Glutamatergic neuron (in vitro differentiated cells): ENCODE measurements around the gene TRABD. TPM values are rescaled to one million over a fixed set of nuclear protein-coding genes. Genes with fewer than 3 reads are reported as not detected.

Experiments used
- DNase-seq: peaks from one replicate; pipeline ENCODE4 v3.0.0; 2022
- H3K27ac Mint-ChIP-seq: one replicate; pipeline ENCODE4 v1.8.0; 2020; ENCODE audit warnings: mild to moderate bottlenecking, mixed read lengths, inconsistent platforms; ENCODE audit not compliant: unreplicated experiment
- H3K27me3 Mint-ChIP-seq: one replicate; pipeline ENCODE4 v1.8.0; 2020; ENCODE audit warnings: mild to moderate bottlenecking, moderate library complexity, mixed read lengths, inconsistent platforms; ENCODE audit not compliant: unreplicated experiment
- H3K36me3 Mint-ChIP-seq: one replicate; pipeline ENCODE4 v1.8.0; 2020; ENCODE audit warnings: mild to moderate bottlenecking, mixed read lengths, inconsistent platforms; ENCODE audit not compliant: unreplicated experiment
- H3K4me1 Mint-ChIP-seq: one replicate; pipeline ENCODE4 v1.8.0; 2020; ENCODE audit warnings: mild to moderate bottlenecking, low read depth, mixed read lengths, inconsistent platforms; ENCODE audit not compliant: unreplicated experiment
- H3K4me3 Mint-ChIP-seq: one replicate; pipeline ENCODE4 v1.8.0; 2020; ENCODE audit warnings: mild to moderate bottlenecking, mixed read lengths, inconsistent platforms; ENCODE audit not compliant: unreplicated experiment
- H3K9me3 Mint-ChIP-seq: one replicate; pipeline ENCODE4 v1.8.0; 2020; ENCODE audit warnings: mild to moderate bottlenecking, moderate library complexity, mixed read lengths, inconsistent platforms; ENCODE audit not compliant: unreplicated experiment
- total RNA-seq: library from RNA; stranded (reverse); fragmentation: NEBNext Ultra II Directional; extraction: Animal tissue kit (Norgen Biotek cat#: 25700); gene quantifications from one replicate; pipeline ENCODE4 v1.2.1, GENCODE V29; 2021; ENCODE audit not compliant: unreplicated experiment
- TF ChIP-seq, protein P1 (sequence below): fragments of 200-600 bp; sonication (generic); IDR thresholded peaks from one replicate; pipeline ENCODE4 v1.5.0; 2021; ENCODE audit not compliant: partially characterized antibody, unreplicated experiment

TRABD gene
- total RNA-seq, 1 donor from 2014 or later, result 31.3 TPM

DNA sequence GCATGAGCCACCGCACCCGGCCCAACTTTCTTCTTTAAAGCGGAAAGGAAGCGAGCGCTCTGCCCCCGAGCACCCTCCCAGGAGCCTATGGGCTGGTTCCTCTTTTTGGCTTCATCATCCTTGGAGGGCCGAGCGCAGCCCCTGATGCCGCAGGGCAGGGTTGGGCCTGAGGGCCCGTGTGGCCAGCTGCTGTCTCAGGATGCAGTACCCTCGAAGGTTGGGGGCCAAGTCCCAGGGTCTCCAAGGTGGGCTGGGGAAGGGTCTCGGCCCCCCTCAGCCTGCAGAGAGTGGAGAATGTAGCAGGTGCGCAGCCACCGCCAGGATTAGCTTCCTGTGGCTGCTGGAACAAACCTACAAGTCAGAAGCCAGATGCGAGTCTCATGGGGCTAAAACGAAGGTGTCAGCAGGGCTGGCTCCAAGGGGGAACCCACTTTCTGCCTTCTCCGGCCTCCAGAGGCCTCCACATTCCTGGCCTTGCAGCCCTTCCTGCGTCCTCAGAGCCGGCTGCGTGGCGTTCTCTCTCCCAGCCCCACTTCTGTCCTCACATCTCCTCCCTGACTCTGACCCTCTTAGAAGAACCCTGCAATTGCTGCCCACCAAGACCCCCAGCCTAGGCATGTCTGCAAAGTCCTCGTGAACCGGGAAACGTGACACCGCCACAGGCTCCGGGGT lies 12.3 kb upstream of the TRABD start:
- Mint-ChIP-seq H3K4me3 (no peak overlapping the region), H3K27ac (no peak overlapping the region), H3K9me3 (peaks cover 7% of the 10 kb centered on the region), H3K4me1 (peaks cover 3% of the 10 kb centered on the region), H3K27me3 (peaks cover 11% of the 10 kb centered on the region), H3K36me3 (no peaks in the 10 kb centered on the region)
- TF ChIP-seq, protein P1, sequence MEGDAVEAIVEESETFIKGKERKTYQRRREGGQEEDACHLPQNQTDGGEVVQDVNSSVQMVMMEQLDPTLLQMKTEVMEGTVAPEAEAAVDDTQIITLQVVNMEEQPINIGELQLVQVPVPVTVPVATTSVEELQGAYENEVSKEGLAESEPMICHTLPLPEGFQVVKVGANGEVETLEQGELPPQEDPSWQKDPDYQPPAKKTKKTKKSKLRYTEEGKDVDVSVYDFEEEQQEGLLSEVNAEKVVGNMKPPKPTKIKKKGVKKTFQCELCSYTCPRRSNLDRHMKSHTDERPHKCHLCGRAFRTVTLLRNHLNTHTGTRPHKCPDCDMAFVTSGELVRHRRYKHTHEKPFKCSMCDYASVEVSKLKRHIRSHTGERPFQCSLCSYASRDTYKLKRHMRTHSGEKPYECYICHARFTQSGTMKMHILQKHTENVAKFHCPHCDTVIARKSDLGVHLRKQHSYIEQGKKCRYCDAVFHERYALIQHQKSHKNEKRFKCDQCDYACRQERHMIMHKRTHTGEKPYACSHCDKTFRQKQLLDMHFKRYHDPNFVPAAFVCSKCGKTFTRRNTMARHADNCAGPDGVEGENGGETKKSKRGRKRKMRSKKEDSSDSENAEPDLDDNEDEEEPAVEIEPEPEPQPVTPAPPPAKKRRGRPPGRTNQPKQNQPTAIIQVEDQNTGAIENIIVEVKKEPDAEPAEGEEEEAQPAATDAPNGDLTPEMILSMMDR, result no peak
- DNase-seq, result no peak

- no peak for DNase-seq
- Mint-ChIP-seq H3K4me1 (peaks cover 3% of the 10 kb centered on the region), H3K27ac (no peak overlapping the region), H3K27me3 (peaks cover 8% of the 10 kb centered on the region), H3K4me3 (no peak overlapping the region), H3K36me3 (no peaks in the 10 kb centered on the region), H3K9me3 (peaks cover 5% of the 10 kb centered on the region)
- TF ChIP-seq, protein P1, result no peak
Observed at GRCh38 chr22:50173983-50174355, 11.7 kb upstream of the TRABD start.

DNA sequence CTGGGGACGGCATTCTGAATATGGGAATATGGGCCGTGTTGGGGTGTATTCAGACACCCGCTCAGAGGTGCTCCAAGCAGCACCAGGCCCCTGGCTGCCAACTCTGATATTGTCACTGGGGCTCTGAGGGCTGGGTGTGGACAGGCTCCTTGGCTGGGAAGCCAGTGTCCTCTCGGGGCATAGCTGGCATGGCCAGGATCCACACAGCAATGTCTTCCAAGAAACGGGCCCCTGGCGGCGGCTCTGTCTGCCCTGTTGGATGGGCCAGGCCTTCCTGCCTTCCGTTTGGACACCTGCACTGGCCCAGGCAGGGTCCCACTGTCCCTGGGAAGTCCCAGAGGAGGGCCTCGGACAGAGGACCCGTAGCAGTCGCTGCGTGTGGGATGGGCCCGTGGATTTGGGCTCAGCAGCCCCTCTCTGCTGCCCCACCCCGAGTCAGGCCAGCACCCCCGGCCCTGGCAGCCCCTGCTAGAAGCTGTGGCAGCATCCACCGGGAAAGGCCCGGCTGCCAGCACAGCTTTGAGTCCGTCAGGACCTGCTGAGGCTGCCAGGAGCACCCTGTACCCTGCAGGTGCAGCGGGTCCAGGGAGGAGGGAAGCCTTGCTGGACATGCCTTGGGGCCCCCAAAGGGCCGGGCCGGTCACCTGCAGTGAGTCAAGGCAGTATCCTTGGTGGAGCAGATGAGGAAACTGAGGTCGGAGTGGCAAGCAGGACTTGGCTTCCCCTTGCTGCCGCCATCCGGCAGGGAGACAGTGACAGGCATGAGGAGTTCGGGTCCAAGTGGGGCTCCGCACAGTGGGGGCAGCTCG lies 11.1 kb upstream of the TRABD start:
- Mint-ChIP-seq H3K4me1 (peaks cover 4% of the 10 kb centered on the region), H3K27ac (no peak overlapping the region), H3K9me3 (peaks cover 4% of the 10 kb centered on the region), H3K27me3 (peaks cover 7% of the 10 kb centered on the region), H3K36me3 (no peaks in the 10 kb centered on the region), H3K4me3 (no peak overlapping the region)
- DNase-seq, result no peak
- TF ChIP-seq, protein P1, result no peak

GRCh38 chr22:50175191-50175461 lies 10.6 kb upstream of the TRABD start:
- peaks cover 6% of the 10 kb centered on the region for H3K4me1 Mint-ChIP-seq
- TF ChIP-seq, protein P1, result no peak
- no peak for DNase-seq
- no peak overlapping the region for H3K27ac Mint-ChIP-seq
- H3K9me3 Mint-ChIP-seq, result peaks cover 6% of the 10 kb centered on the region
- peaks cover 10% of the 10 kb centered on the region for H3K27me3 Mint-ChIP-seq
- no peak overlapping the region for H3K4me3 Mint-ChIP-seq
- no peaks in the 10 kb centered on the region for H3K36me3 Mint-ChIP-seq
